GM23338 (cell line): ENCODE measurements around the gene C1QTNF5. TPM values are rescaled to one million over a fixed set of nuclear protein-coding genes. Genes with fewer than 3 reads are reported as not detected.

ENCODE experiments used
- ATAC-seq: fragments of 200-7000 bp; cut with Tn5 transposase; 3 replicates; pipeline ENCODE4 v1.9.1; 2020
- DNase-seq: peaks from one replicate; pipeline ENCODE4 v3.0.0-alpha.2; 2015; ENCODE audit warnings: low spot score
- H2AFZ ChIP-seq: fragments of 200-600 bp; sonication (generic); 2 replicates; pipeline ENCODE4 v1.8.0; 2016; ENCODE audit warnings: antibody characterized with exemption, mild to moderate bottlenecking, moderate library complexity
- H3F3A ChIP-seq: fragments of 200-600 bp; sonication (generic); replicated peaks from 2 replicates; pipeline ENCODE4 v1.8.0; 2017; ENCODE audit warnings: antibody characterized with exemption, mixed run types, low read depth
- H3K27ac ChIP-seq: fragments of 200-600 bp; sonication (generic); 2 replicates; pipeline ENCODE4 v1.6.1; 2016; ENCODE audit warnings: low read depth
- H3K27me3 ChIP-seq: fragments of 200-600 bp; sonication (generic); 2 replicates; pipeline ENCODE4 v1.8.0; 2016; ENCODE audit warnings: mild to moderate bottlenecking, mixed run types, moderate library complexity; ENCODE audit not compliant: insufficient read depth
- H3K36me3 ChIP-seq: fragments of 200-600 bp; sonication (generic); 2 replicates; pipeline ENCODE4 v1.8.0; 2016; ENCODE audit warnings: mild to moderate bottlenecking; ENCODE audit not compliant: insufficient read depth
- H3K4me1 ChIP-seq: fragments of 200-600 bp; sonication (generic); 2 replicates; pipeline ENCODE4 v1.8.0; 2016; ENCODE audit warnings: mild to moderate bottlenecking, moderate library complexity; ENCODE audit not compliant: insufficient read depth
- H3K4me2 ChIP-seq: fragments of 200-600 bp; sonication (generic); 2 replicates; pipeline ENCODE4 v1.7.1; 2017; ENCODE audit warnings: mixed run types
- H3K4me3 ChIP-seq: fragments of 200-600 bp; sonication (generic); 2 replicates; pipeline ENCODE4 v1.6.1; 2016; ENCODE audit warnings: mixed run types
- H3K79me2 ChIP-seq: fragments of 200-600 bp; sonication (generic); replicated peaks from 2 replicates; pipeline ENCODE4 v1.8.0; 2017; ENCODE audit warnings: mild to moderate bottlenecking; ENCODE audit not compliant: insufficient read depth
- H3K9me2 ChIP-seq: fragments of 200-600 bp; sonication (generic); 2 replicates; pipeline ENCODE4 v1.8.0; 2017; ENCODE audit not compliant: insufficient read depth
- H4K20me1 ChIP-seq: fragments of 200-600 bp; sonication (generic); replicated peaks from 2 replicates; pipeline ENCODE4 v1.8.0; 2017; ENCODE audit warnings: mild to moderate bottlenecking; ENCODE audit not compliant: insufficient read depth
- H3K27ac Mint-ChIP-seq: 2 replicates; pipeline ENCODE4 v1.8.0; 2020; ENCODE audit warnings: inconsistent platforms, mild to moderate bottlenecking, moderate library complexity, mixed read lengths
- H3K27me3 Mint-ChIP-seq: 3 replicates; pipeline ENCODE4 v1.8.0; 2022; ENCODE audit warnings: low read depth, mild to moderate bottlenecking, moderate library complexity, mixed read lengths, inconsistent platforms; ENCODE audit not compliant: insufficient read depth, poor library complexity
- H3K36me3 Mint-ChIP-seq: 3 replicates; pipeline ENCODE4 v1.8.0; 2021; ENCODE audit warnings: low read depth, mild to moderate bottlenecking, inconsistent platforms, moderate library complexity, mixed read lengths
- H3K4me1 Mint-ChIP-seq: 3 replicates; pipeline ENCODE4 v1.8.0; 2020; ENCODE audit warnings: mild to moderate bottlenecking, inconsistent platforms, mixed read lengths
- H3K4me3 Mint-ChIP-seq: 3 replicates; pipeline ENCODE4 v1.8.0; 2021; ENCODE audit warnings: moderate library complexity, mild to moderate bottlenecking, inconsistent platforms, mixed read lengths
- H3K9me3 Mint-ChIP-seq: 3 replicates; pipeline ENCODE4 v1.8.0; 2020; ENCODE audit warnings: moderate library complexity, mild to moderate bottlenecking, inconsistent platforms, mixed read lengths
- CREB1 ChIP-seq: fragments of 250-450 bp; sonication (Bioruptor Pico); IDR thresholded peaks from 2 replicates; pipeline ENCODE4 v1.5.0; 2020; ENCODE audit warnings: low read depth, mild to moderate bottlenecking, moderate library complexity
- CTCF ChIP-seq, 2 experiments: fragments of 200-600 bp in 1 of 2; sonication (generic) in 1 of 2; conservative IDR thresholded peaks; 2 replicates each; pipeline versions ENCODE4 v1.5.1 to v1.6.1; 2016 to 2017; ENCODE audit warnings: antibody characterized with exemption in 2 of 2, low read depth in 2 of 2, mild to moderate bottlenecking in 2 of 2, moderate library complexity in 1 of 2
- EZH2phosphoT487 ChIP-seq: fragments of 200-600 bp; sonication (generic); IDR thresholded peaks from one replicate; pipeline ENCODE4 v1.8.1; 2018; ENCODE audit warnings: antibody characterized with exemption; ENCODE audit not compliant: unreplicated experiment
- STAT1 ChIP-seq: IDR thresholded peaks from one replicate; pipeline ENCODE4 v1.6.1; 2016; ENCODE audit warnings: antibody characterized with exemption; ENCODE audit not compliant: unreplicated experiment
- ZNF114 ChIP-seq: fragments of 250-450 bp; sonication (Bioruptor Pico); IDR thresholded peaks from 2 replicates; pipeline ENCODE4 v1.5.0; 2020; ENCODE audit warnings: mild to moderate bottlenecking, moderate library complexity
- polyA plus RNA-seq: library from polyadenylated mRNA; unstranded; fragments of >200 nt; fragmentation: Nextera tagmentation; extraction: Ambion mirVana; gene quantifications from 2 replicates; pipeline ENCODE4 v1.2.1, GENCODE V29; 2016
- total RNA-seq: library from RNA; depleted of rRNA; stranded (reverse); fragments of >200 nt; shearing (Covaris generic); gene quantifications from 2 replicates; pipeline ENCODE4 v1.2.3, GENCODE V29; 2014
- TF ChIP-seq, protein P1 (sequence below): IDR thresholded peaks from one replicate; pipeline ENCODE4 v1.6.1; 2018; ENCODE audit warnings: antibody characterized with exemption; ENCODE audit not compliant: unreplicated experiment
- TF ChIP-seq, protein P2 (sequence below): IDR thresholded peaks from 2 replicates; pipeline ENCODE4 v1.6.1; 2016; ENCODE audit warnings: antibody characterized with exemption

Gene C1QTNF5
- total and polyA plus RNA-seq, 2 experiments from 2014 or later, result 1.9 TPM

- TF ChIP-seq, protein P1, sequence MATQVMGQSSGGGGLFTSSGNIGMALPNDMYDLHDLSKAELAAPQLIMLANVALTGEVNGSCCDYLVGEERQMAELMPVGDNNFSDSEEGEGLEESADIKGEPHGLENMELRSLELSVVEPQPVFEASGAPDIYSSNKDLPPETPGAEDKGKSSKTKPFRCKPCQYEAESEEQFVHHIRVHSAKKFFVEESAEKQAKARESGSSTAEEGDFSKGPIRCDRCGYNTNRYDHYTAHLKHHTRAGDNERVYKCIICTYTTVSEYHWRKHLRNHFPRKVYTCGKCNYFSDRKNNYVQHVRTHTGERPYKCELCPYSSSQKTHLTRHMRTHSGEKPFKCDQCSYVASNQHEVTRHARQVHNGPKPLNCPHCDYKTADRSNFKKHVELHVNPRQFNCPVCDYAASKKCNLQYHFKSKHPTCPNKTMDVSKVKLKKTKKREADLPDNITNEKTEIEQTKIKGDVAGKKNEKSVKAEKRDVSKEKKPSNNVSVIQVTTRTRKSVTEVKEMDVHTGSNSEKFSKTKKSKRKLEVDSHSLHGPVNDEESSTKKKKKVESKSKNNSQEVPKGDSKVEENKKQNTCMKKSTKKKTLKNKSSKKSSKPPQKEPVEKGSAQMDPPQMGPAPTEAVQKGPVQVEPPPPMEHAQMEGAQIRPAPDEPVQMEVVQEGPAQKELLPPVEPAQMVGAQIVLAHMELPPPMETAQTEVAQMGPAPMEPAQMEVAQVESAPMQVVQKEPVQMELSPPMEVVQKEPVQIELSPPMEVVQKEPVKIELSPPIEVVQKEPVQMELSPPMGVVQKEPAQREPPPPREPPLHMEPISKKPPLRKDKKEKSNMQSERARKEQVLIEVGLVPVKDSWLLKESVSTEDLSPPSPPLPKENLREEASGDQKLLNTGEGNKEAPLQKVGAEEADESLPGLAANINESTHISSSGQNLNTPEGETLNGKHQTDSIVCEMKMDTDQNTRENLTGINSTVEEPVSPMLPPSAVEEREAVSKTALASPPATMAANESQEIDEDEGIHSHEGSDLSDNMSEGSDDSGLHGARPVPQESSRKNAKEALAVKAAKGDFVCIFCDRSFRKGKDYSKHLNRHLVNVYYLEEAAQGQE, result no peak
- TF ChIP-seq EZH2phosphoT487 (no peak), STAT1 (no peak), CTCF (conservative IDR thresholded peaks at IDR 0.05; ENCODE audit: low read depth in 2 of 2) (0 out of 4 replicates have a peak, but pooled peaks of 1 of the 2 experiments have one; percentile 0)
Observed at GRCh38 chr11:119320776-119321524, 19.7 kb downstream of the C1QTNF5 start (continued).

- peaks cover 37% of the 10 kb centered on the region for H3K4me1 Mint-ChIP-seq
- H3K9me2 ChIP-seq, result no peaks in the 10 kb centered on the region
- H3K27ac ChIP-seq, result peak overlapping the region; percentile 88; the same call in 1 of the 2 replicates
- no peaks in the 10 kb centered on the region for H3K36me3 ChIP-seq
- peak overlapping the region; percentile 98 for H3K4me2 ChIP-seq
- peaks cover 33% of the 10 kb centered on the region for H3K27me3 ChIP-seq
- H3K4me3 Mint-ChIP-seq, result peak overlapping the region; percentile 61
- peaks cover 42% of the 10 kb centered on the region for H3K27me3 Mint-ChIP-seq
- peaks cover 22% of the 10 kb centered on the region for H3F3A ChIP-seq
- peak overlapping the region; percentile 80 for H3K4me3 ChIP-seq
- no peak overlapping the region for H3K27ac Mint-ChIP-seq
- peaks cover 45% of the 10 kb centered on the region for H3K4me1 ChIP-seq
- peak; percentile 1; the same call in 2 of the 3 replicates for ATAC-seq
- no peaks in the 10 kb centered on the region for H4K20me1 ChIP-seq
- no peaks in the 10 kb centered on the region for H3K9me3 Mint-ChIP-seq
- peak overlapping the region; percentile 43; the same call in 1 of the 2 replicates for H2AFZ ChIP-seq
- no peak for TF ChIP-seq STAT1
- TF ChIP-seq, protein P2, sequence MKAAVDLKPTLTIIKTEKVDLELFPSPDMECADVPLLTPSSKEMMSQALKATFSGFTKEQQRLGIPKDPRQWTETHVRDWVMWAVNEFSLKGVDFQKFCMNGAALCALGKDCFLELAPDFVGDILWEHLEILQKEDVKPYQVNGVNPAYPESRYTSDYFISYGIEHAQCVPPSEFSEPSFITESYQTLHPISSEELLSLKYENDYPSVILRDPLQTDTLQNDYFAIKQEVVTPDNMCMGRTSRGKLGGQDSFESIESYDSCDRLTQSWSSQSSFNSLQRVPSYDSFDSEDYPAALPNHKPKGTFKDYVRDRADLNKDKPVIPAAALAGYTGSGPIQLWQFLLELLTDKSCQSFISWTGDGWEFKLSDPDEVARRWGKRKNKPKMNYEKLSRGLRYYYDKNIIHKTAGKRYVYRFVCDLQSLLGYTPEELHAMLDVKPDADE, result peak; percentile 21; the same call in 1 of the 2 replicates
- TF ChIP-seq, protein P1, result peak; percentile 22
- TF ChIP-seq CREB1 (CRISPR knock-in tag), result no peak
- TF ChIP-seq CTCF (conservative IDR thresholded peaks at IDR 0.05; ENCODE audit: low read depth in 2 of 2), result no peak
- TF ChIP-seq ZNF114 (CRISPR knock-in tag), result no peak
- H3K79me2 ChIP-seq, result no peaks in the 10 kb centered on the region
- peak; percentile 68 for DNase-seq
- no peaks in the 10 kb centered on the region for H3K36me3 Mint-ChIP-seq
Observed at GRCh38 chr11:119320240-119320775, 20.4 kb downstream of the C1QTNF5 start.
